Aorta (tissue), 5 donors: ENCODE data around the gene SOCS1. TPM values are rescaled to one million over a fixed set of nuclear protein-coding genes. Genes with fewer than 3 reads are reported as not detected.

Source experiments
- ATAC-seq: fragments of 200-7000 bp; cut with Tn5 transposase; one replicate; pipeline ENCODE4 v1.9.1; 2022; ENCODE audit warnings: moderate library complexity; ENCODE audit not compliant: low FRiP score
- DNase-seq, 2 donors: peaks; one replicate each; pipeline ENCODE4 v3.0.0-alpha.2; 2020
- H3K27ac ChIP-seq, 2 donors: one replicate each; pipeline ENCODE4 v1.5.1; 2013; ENCODE audit warnings: low read length in 2 of 2, mild to moderate bottlenecking in 2 of 2, moderate library complexity in 2 of 2, control low read depth in 1 of 2, inconsistent platforms in 1 of 2, low read depth in 1 of 2
- H3K27me3 ChIP-seq, 2 donors: one replicate each; pipeline ENCODE4 v1.6.1; 2013; ENCODE audit warnings: control low read depth in 1 of 2, low read length in 1 of 2, mild to moderate bottlenecking in 1 of 2, moderate library complexity in 1 of 2; ENCODE audit not compliant: insufficient read depth in 2 of 2, control insufficient read depth in 1 of 2
- H3K36me3 ChIP-seq, 2 donors: one replicate each; pipeline ENCODE4 v1.6.1; 2013; ENCODE audit warnings: control low read depth in 1 of 2, low read length in 1 of 2, mild to moderate bottlenecking in 1 of 2; ENCODE audit not compliant: insufficient read depth in 2 of 2, control insufficient read depth in 1 of 2
- H3K4me1 ChIP-seq, 2 donors: one replicate each; pipeline ENCODE4 v1.6.1; 2013; ENCODE audit warnings: low read length in 2 of 2, control low read depth in 1 of 2, mild to moderate bottlenecking in 1 of 2, moderate library complexity in 1 of 2; ENCODE audit not compliant: insufficient read depth in 2 of 2, control insufficient read depth in 1 of 2
- H3K4me3 ChIP-seq, 2 donors: one replicate each; pipeline ENCODE4 v1.5.1; 2013; ENCODE audit warnings: low read length in 2 of 2, control low read depth in 1 of 2, mild to moderate bottlenecking in 1 of 2
- H3K9me3 ChIP-seq: one replicate; pipeline ENCODE4 v1.6.1; 2013; ENCODE audit warnings: mild to moderate bottlenecking, low read length; ENCODE audit not compliant: control insufficient read depth
- WGBS, 2 donors: extraction: QIAGEN DNeasy Blood & Tissue Kit; methylation state at CpG; one replicate each; pipeline ENCODE4 v1.1.7; 2013; 5-methylcytosine and 5-hydroxymethylcytosine counted together
- intact Hi-C, 2 donors: fragments of 100-400 bp; cut with DNase I; formaldehyde crosslinking; loops; one replicate each; pipeline versions ENCODE4 v1.14.2 to v1.15.0; 2022
- polyA plus RNA-seq, 2 donors: library from polyadenylated mRNA; stranded (reverse); fragments of 200-250 nt; gene quantifications; one replicate each; pipeline ENCODE4 v1.2.3, GENCODE V29; 2013
- total RNA-seq, 2 donors: library from RNA; stranded (reverse); fragmentation: NEBNext Ultra II Directional; extraction: Animal tissue kit (Norgen Biotek cat#: 25700); gene quantifications; one replicate each; pipeline ENCODE4 v1.2.1, GENCODE V29; 2021
- donor health status: healthy with polysubstance abuse.
- donor health status: Bipolar disorder and iron deficiency.
- donor health status: DM: no; HTN: no; CAD: no.
- donor health status: DM: no; HTN: no; CAD: no.
- donor health status: DM: yes; HTN: yes; CAD: no.

SOCS1 gene
- total and polyA plus RNA-seq, 4 donors, result 1.5 to 6.4 (median 3.5) TPM

DNA sequence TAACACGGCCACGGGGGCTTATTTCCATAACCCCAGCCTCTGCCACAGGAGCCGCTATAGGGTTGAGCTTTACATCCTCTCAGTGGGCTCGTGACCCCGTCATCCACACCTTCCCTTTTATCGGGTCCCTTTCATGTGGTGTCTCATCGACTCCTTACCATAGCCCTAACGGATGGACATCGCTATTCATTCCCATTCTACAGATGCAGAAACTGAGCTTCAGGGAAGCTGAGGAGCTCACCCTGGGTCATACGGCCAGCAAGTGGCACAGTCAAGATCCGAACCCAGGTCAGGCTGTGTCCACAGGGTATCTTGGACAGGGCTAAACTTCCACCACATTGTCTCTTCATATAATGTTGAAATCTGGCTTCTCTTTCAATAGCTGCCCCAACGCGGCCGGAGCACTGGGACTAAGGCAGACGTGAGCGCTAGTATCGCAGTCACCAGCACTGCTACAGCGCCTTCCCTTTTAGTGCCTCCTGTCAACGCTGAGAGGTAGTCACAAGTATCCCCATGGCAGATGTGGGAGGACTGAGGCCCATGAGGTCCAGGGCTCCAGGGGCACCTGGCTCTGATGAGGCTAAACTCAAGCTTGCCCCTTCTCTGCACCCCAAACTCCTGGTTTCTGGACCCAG, 50.8 kb downstream of the SOCS1 start:
- H3K4me1 ChIP-seq, result no peaks in the 10 kb centered on the region
- no peak overlapping the region for H3K4me3 ChIP-seq
- DNase-seq, result no peak
- H3K9me3 ChIP-seq, result peaks cover 5% of the 10 kb centered on the region
- H3K36me3 ChIP-seq, result no peaks in the 10 kb centered on the region
- intact Hi-C loops, result no loop called here
- H3K27me3 ChIP-seq, result no peaks in the 10 kb centered on the region
- no peak overlapping the region for H3K27ac ChIP-seq
- no peak for ATAC-seq
- WGBS, 2 donors, result 91% methylated on average over 19 of the region's 19 CpGs

DNA sequence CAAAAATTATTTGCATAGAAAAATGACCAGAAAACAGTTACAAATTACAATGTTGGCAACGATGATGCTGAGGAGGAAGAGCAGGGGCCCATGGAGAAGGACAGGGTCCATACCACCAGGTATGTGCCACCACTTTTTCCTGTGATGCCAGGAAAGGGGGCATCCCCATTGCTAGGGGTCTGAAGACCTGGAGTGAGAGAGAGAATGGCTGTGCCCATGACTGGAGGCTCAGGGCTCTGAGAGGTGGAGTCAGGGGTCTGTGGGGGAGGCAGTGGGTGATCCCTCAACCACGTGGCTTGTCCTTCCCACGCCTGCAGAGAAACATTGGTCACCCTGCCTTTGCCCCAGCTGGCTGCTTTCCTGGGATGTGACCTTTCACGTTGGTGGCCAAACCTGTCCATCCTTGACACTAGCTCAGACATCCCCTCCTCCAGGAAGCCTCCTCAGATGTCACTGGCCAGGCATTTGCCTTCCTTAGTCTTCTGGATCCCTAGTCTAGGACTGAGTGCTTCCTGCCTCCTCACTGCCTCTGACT, 51.4 kb downstream of the SOCS1 start:
- 80 to 82% methylated on average over 4 of the region's 4 CpGs for WGBS, 2 donors
- H3K4me1 ChIP-seq, result no peaks in the 10 kb centered on the region
- no peak for DNase-seq

More for the DNA sequence above, 51.4 kb downstream of the SOCS1 start:
- no peak for ATAC-seq
- H3K27ac ChIP-seq, result no peak overlapping the region
- intact Hi-C loops, result no loop called here
- H3K27me3 ChIP-seq, result no peaks in the 10 kb centered on the region
- H3K9me3 ChIP-seq, result peaks cover 5% of the 10 kb centered on the region
- H3K36me3 ChIP-seq, result no peaks in the 10 kb centered on the region
- H3K4me3 ChIP-seq, result no peak overlapping the region

Other genes with a start within 250 kb of the SOCS1 start
- gene TNP2, start 13.1 kb upstream of the SOCS1 start, total RNA-seq, result not detected
- not detected for gene TNP2, start 13.1 kb upstream of the SOCS1 start, polyA plus RNA-seq
- not detected for gene PRM3, start 17.4 kb upstream of the SOCS1 start, total RNA-seq
- gene PRM3, start 17.4 kb upstream of the SOCS1 start, polyA plus RNA-seq, result not detected
- not detected for gene PRM2, start 20.3 kb upstream of the SOCS1 start, total RNA-seq
- not detected for gene PRM2, start 20.3 kb upstream of the SOCS1 start, polyA plus RNA-seq
- not detected for gene PRM1, start 25.1 kb upstream of the SOCS1 start, total RNA-seq
- not detected for gene PRM1, start 25.1 kb upstream of the SOCS1 start, polyA plus RNA-seq
- gene RMI2, start 89.3 kb upstream of the SOCS1 start, total RNA-seq, result 1 to 10 TPM in 1 of 2 donors, under 1 TPM in 1; 0.81 to 1.7 TPM
- under 1 TPM in 1 of 2 donors, not detected in 1; 0.61 TPM for gene RMI2, start 89.3 kb upstream of the SOCS1 start, polyA plus RNA-seq